UCSD-AML1 (cell line): ENCODE data around the gene PHLDA2.

Experiments
- DNase-seq: peaks from one replicate; lab custom pipeline; 2025; ENCODE audit not compliant: unreplicated experiment; lab: John Stamatoyannopoulos, UW

Gene PHLDA2

GRCh38 chr11:2929950-2930703, 907 bp upstream of the PHLDA2 start:
- peak; percentile 63 for DNase-seq

GRCh38 chr11:2929531-2929949, 320 bp upstream of the PHLDA2 start:
- DNase-seq: no peak

- peak; percentile 47 for DNase-seq
These were observed 1.2 kb downstream of the PHLDA2 start for GRCh38 chr11:2927851-2928604.

- no peak for DNase-seq
These were observed 2.0 kb downstream of the PHLDA2 start for GRCh38 chr11:2927121-2927800.

GRCh38 chr11:2926611-2927051, 2.6 kb downstream of the PHLDA2 start:
- DNase-seq: no peak

GRCh38 chr11:2924821-2925675, 4.2 kb downstream of the PHLDA2 start:
- DNase-seq: no peak

GRCh38 chr11:2924381-2924780, 4.8 kb downstream of the PHLDA2 start:
- DNase-seq: no peak

- no peak for DNase-seq
These were observed 5.5 kb downstream of the PHLDA2 start for GRCh38 chr11:2923446-2924375.

GRCh38 chr11:2922655-2923054, 6.6 kb downstream of the PHLDA2 start:
- DNase-seq: no peak

GRCh38 chr11:2921742-2922493, 7.3 kb downstream of the PHLDA2 start:
- DNase-seq: no peak

GRCh38 chr11:2921261-2921660, 8.0 kb downstream of the PHLDA2 start:
- DNase-seq: no peak

- no peak for DNase-seq
These were observed 8.9 kb downstream of the PHLDA2 start for GRCh38 chr11:2920343-2920742.

- no peak for DNase-seq
These were observed 9.4 kb downstream of the PHLDA2 start for GRCh38 chr11:2919837-2920236.

- no peak for DNase-seq
These were observed 10.0 kb downstream of the PHLDA2 start for GRCh38 chr11:2919188-2919587.

GRCh38 chr11:2917842-2918490, 11.3 kb downstream of the PHLDA2 start:
- no peak for DNase-seq

GRCh38 chr11:2916892-2917645, 12.2 kb downstream of the PHLDA2 start:
- no peak for DNase-seq

- DNase-seq: no peak
These were observed 12.9 kb downstream of the PHLDA2 start for GRCh38 chr11:2916114-2916891.
